Activated T-helper 9 cell treated with anti-CD3 and anti-CD28 coated beads, Interleukin-2, amount 50 U/mL, for 16 hours (primary cell): ENCODE data around the gene TNFRSF1B.

Experiments used
- DNase-seq: peaks from one replicate; pipeline ENCODE4 v3.0.0-alpha.2; 2020; ENCODE audit warnings: low read depth

TNFRSF1B gene

GRCh38 chr1:12176298-12177118 lies 9.7 kb downstream of the TNFRSF1B start:
- DNase-seq = no peak

GRCh38 chr1:12177156-12177998 lies 10.6 kb downstream of the TNFRSF1B start:
- DNase-seq = no peak

GRCh38 chr1:12177999-12178441 lies 11.2 kb downstream of the TNFRSF1B start:
- DNase-seq = peak; percentile 93

GRCh38 chr1:12178511-12178910 lies 11.7 kb downstream of the TNFRSF1B start:
- no peak for DNase-seq

GRCh38 chr1:12179111-12179519 lies 12.3 kb downstream of the TNFRSF1B start:
- DNase-seq = peak; percentile 78

- no peak for DNase-seq
These were observed 12.9 kb downstream of the TNFRSF1B start for GRCh38 chr1:12179676-12180075.

GRCh38 chr1:12180315-12180714 lies 13.5 kb downstream of the TNFRSF1B start:
- no peak for DNase-seq

GRCh38 chr1:12180903-12181302 lies 14.1 kb downstream of the TNFRSF1B start:
- DNase-seq = no peak

- no peak for DNase-seq
These were observed 14.8 kb downstream of the TNFRSF1B start for GRCh38 chr1:12181568-12181967.

GRCh38 chr1:12182410-12182984 lies 15.7 kb downstream of the TNFRSF1B start:
- no peak for DNase-seq

- no peak for DNase-seq
These were observed 16.5 kb downstream of the TNFRSF1B start for GRCh38 chr1:12183095-12183794.

- DNase-seq = no peak
These were observed 17.4 kb downstream of the TNFRSF1B start for GRCh38 chr1:12184008-12184681.

- DNase-seq = no peak
These were observed 18.5 kb downstream of the TNFRSF1B start for GRCh38 chr1:12185036-12185917.

- DNase-seq = no peak
These were observed 19.3 kb downstream of the TNFRSF1B start for GRCh38 chr1:12185918-12186678.

- no peak for DNase-seq
These were observed 19.8 kb downstream of the TNFRSF1B start for GRCh38 chr1:12186679-12186985.

GRCh38 chr1:12188115-12188514 lies 21.3 kb downstream of the TNFRSF1B start:
- no peak for DNase-seq

- no peak for DNase-seq
These were observed 22.0 kb downstream of the TNFRSF1B start for GRCh38 chr1:12188657-12189327.

GRCh38 chr1:12189328-12189682 lies 22.5 kb downstream of the TNFRSF1B start:
- DNase-seq = no peak

GRCh38 chr1:12191242-12192032 lies 24.6 kb downstream of the TNFRSF1B start:
- no peak for DNase-seq
